HG03064 (cell line): ENCODE data around the gene BCLAF1.
A peak's percentile ranks its signal among the peaks of the same experiment; 100 is the strongest.
"Not testable (repeated sequence)": the region's sequence is repeated elsewhere in the genome, so short reads cannot be mapped to it uniquely, and the experiment has no call there.

Experiments
- ATAC-seq: cut with Tn5 transposase; IDR thresholded peaks from one replicate; pipeline ENCODE4 v1.9.1; 2021; ENCODE audit warnings: low read depth; ENCODE audit not compliant: unreplicated experiment

BCLAF1 gene

DNA sequence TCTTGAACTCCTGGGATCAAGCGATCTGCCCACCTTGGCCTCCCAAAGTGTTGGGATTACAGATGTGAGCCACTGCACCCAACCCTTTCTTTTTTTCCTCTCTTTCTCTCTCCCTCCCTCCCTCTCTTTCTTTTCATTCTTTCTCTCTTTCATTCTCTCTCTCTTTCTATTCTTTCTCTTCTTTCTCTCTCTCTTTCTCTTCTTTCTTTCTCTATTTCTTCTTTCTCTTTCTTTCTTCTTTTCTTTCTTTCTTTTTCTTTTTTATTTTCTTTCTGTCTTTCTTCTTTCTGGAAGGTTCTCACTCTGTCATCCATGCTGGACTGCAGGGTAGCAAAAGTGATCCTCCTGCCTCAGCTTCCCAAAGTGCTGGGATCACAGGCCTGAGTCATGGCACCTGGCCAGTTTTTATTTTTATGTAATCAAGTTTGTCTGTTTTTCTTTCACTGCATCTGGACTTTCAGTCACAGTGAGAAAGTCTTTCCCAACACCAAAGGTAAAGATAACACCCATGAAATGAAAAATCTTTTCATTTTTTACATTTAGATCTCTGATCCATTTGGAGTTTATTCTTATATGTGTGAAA lies 20.2 kb upstream of the BCLAF1 start:
- ATAC-seq, result no peak

- ATAC-seq, result no peak
Observed at GRCh38 chr6:136309171-136309570, 19.5 kb upstream of the BCLAF1 start.

- not testable (repeated sequence) for ATAC-seq
Observed at GRCh38 chr6:136308469-136308868, 18.8 kb upstream of the BCLAF1 start.

DNA sequence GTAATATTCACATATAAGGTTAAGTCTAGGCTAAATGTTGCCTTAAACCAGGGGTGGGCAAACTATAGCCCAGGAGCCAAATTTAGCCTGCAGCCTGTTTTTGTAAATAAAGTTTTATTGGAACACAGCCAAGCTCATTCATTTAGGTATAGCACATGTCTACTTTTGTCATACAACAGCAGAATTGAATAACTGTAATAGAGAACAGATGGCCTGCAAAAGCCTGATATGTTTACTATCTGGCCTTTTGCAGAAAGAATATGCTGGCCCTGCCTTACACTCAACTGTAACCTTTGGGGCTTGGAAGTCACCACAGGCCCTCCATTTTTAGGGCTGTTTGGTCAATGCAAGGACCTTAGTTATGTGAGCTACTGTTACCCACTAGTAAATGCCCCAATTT lies 17.7 kb upstream of the BCLAF1 start:
- ATAC-seq, result no peak

- ATAC-seq, result no peak
Observed at GRCh38 chr6:136306466-136306865, 16.8 kb upstream of the BCLAF1 start.

DNA sequence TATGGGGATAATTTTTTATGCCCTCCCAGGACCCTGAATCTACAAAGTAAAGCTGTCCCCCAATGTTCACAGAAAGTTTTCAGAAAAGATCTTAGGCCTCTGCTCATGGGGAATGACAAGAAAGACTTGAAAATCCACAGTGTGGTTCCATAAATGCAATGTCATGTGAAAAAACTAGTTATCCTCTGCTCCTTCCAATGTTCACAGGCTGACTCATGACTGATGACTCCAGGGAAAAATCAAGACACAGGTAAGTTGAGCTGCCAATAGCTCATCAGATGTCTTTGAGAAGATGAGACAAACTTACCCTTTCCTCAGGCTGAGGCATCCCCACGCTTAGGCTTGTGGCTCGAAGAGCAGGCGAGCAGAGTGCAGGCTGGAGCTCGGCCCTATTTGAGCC lies 14.8 kb upstream of the BCLAF1 start:
- ATAC-seq, result no peak

DNA sequence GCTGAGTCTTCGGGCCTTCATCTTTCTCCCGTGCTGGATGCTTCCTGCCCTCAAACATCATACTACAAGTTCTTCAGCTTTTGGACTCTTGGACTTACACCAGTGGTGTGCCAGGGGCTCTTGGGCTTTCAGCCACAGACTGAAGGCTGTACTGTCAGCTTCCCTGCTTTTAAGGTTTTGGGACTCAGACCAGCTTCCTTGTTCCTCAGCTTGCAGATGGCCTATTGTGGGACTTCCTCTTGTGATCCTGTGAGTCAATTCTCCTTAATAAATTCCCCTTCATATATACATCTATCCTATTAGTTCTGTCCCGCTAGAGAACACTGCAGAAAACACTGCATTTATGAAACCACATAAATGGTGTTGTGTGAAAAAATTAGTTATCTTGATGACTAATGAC lies 13.9 kb upstream of the BCLAF1 start:
- ATAC-seq, result no peak

DNA sequence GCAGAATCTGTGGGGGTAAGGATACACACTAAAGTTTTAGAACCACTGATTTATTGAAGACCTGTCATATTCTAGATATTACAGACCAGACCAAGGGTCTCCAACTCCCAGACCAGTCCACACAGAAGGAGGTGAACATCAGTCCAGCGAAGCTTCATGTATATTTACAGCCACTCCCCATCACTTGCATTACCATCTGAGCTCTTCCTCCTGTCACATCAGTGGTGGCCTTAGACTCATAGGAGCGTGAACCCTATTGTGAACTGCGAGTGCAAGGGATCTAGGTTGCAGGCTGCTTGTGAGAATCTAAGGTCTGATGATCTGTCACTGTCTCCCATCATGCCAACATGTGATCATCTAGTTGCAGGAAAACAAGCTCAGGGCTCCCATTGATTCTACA lies 5.0 kb upstream of the BCLAF1 start:
- no peak for ATAC-seq

- ATAC-seq, result peak; percentile 27
Observed at GRCh38 chr6:136290410-136291010, 864 bp upstream of the BCLAF1 start.

DNA sequence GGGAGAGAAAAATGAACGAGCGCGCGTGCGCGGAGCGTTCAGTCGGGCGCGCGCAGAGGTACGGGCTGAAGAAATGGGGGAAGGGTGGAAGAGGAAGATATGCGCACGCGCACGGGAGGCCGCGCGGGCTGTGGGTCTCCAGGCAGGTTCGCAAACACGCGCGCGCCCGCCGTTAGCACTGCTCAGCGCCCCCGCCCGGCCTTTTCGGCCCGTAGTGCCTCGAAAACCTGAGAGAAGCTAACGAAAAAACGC lies 393 bp downstream of the BCLAF1 start:
- peak; percentile 47 for ATAC-seq

DNA sequence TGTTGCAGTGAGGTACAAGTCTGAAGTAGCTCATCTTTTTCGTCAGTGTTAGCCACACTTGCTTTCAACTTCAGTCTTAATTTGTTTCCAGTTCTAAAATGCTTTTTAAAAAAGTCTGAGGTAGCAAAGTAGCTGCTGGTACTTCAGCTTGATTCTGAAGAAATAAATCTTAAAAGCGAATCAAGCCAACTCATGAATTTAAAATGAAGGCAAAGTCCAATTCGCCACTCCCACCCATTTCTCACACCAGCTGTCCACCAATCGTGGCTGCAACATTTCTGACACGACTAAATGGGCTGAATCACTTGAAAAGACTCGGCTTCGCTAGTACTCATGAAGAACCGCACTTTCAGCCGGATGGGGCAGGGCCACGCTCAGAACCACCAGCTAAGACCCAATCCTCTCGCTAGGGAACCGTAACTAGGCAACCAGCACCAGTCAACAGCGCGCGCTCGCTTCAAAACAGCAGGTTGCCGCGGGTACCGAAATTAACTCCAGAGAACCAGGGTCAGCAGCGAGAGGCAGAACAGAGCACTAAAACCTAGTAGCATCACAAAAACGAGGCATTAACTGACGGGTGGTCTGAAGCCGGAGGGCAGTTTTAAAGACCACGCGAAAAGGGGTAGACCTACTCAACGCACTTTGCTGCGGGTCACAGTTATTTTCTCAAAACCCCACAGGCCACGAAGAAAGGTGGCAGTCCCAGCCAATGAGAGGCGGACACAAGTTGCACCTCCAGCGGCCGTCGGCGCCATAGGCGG lies 900 bp downstream of the BCLAF1 start:
- peak; percentile 34 for ATAC-seq

- no peak for ATAC-seq
Observed at GRCh38 chr6:136284909-136285308, 4.7 kb downstream of the BCLAF1 start.

DNA sequence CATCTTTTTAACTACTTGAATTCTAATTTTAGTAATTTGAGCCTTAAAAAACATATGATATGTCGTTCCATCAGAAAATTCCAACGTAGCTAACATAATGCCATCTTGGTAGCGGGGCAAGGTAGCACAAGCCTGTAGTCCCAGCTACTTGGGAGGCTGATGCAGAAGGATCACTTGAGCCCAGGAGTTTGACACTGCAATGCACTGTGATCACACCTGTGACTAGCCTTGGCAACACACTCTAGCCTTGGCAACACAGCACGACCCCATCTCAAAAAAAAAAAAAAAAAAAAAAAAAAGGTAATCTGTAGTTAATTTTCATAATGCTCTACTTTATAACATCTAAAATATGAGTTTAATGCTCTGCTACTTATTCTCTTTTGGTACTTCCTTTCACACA lies 6.7 kb downstream of the BCLAF1 start:
- ATAC-seq, result no peak

DNA sequence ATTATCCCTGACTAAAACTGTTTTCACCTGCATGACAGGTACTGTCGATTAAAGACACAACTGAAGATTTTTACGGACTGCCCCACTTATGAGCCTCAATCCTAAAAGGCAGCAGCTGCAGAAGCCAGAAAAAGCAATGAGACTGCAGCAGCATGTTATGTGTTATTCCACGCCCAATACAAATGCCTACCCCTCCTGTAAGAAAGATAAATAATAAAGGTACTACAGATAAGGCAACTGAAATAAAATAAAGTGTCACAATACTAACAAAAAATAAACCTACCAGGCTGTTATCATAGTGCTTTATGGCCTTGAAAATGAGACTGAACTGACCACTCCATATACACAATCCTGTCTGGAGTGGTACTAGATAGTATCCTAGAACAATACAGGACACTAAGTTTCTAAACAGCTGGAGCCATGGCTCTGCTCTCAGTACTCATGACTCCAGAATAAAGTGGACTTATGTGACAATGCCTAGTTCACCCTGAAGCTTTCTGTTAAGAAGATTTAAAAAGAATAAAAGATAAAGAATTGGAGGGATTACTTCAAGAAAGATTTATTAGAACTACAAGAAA lies 9.5 kb downstream of the BCLAF1 start:
- no peak for ATAC-seq

- no peak for ATAC-seq
Observed at GRCh38 chr6:136274062-136274461, 15.6 kb downstream of the BCLAF1 start.

DNA sequence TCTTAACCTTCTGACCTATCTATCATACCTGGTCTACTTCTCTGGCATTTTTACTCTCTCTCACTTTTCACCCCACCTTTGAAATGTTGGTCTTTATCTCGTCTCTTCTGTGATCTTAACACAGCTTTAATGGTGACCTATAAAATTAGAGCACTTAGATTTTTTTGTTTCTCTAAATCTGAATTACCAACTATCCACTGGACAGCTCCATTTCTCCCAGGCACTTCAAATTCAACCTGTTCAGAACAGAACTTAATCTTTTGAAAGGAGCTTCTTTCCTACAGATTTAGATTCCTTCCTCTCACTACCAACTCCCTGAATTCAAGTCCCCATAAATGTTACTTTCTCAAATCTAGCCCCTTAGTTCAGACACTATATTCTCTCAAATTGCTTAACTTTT lies 24.5 kb downstream of the BCLAF1 start:
- ATAC-seq, result no peak

- ATAC-seq, result no peak
Observed at GRCh38 chr6:136262940-136263339, 26.7 kb downstream of the BCLAF1 start.

- ATAC-seq, result no peak
Observed at GRCh38 chr6:136254851-136255466, 34.7 kb downstream of the BCLAF1 start.

GRCh38 chr6:136253734-136254133 lies 35.9 kb downstream of the BCLAF1 start:
- ATAC-seq, result no peak

GRCh38 chr6:136252441-136252840 lies 37.2 kb downstream of the BCLAF1 start:
- no peak for ATAC-seq

GRCh38 chr6:136251394-136251793 lies 38.3 kb downstream of the BCLAF1 start:
- ATAC-seq, result no peak

DNA sequence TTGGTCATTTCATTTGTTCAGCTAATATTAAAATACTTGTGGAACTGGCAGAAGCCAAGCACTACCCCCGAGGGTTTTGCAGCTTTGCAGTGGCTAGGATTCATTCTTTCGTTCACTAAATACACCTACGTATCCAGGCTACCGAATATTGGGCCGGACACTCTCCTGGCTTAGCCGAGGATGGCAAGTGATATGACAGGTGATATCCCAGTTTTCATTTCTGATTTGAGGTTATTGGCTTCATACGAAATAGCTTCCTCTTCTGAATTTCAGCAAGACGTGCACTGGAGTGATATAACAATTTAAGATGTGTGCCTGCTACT lies 39.0 kb downstream of the BCLAF1 start:
- peak; percentile 13 for ATAC-seq
